Subcutaneous abdominal adipose tissue (tissue), 5 donors: ENCODE results near the gene MIR17HG.

Experiments
- H3K27ac ChIP-seq: one replicate; pipeline ENCODE4 v1.7.0; 2013; ENCODE audit warnings: low read depth, mild to moderate bottlenecking, inconsistent platforms, low read length, moderate library complexity
- H3K27me3 ChIP-seq, 5 donors: one replicate each; pipeline ENCODE4 v1.7.0; 2013; ENCODE audit warnings: low read length in 5 of 5, inconsistent platforms in 1 of 5; ENCODE audit not compliant: control insufficient read depth in 5 of 5, insufficient read depth in 4 of 5
- H3K36me3 ChIP-seq, 5 donors: one replicate each; pipeline ENCODE4 v1.7.0; 2013; ENCODE audit warnings: low read length in 5 of 5; ENCODE audit not compliant: control insufficient read depth in 5 of 5, insufficient read depth in 5 of 5
- H3K4me1 ChIP-seq, 5 donors: one replicate each; pipeline ENCODE4 v1.7.0; 2013; ENCODE audit warnings: low read length in 5 of 5, mild to moderate bottlenecking in 3 of 5, moderate library complexity in 1 of 5; ENCODE audit not compliant: control insufficient read depth in 5 of 5, insufficient read depth in 5 of 5
- H3K4me3 ChIP-seq, 5 donors: one replicate each; pipeline ENCODE4 v1.7.0; 2013; ENCODE audit warnings: low read length in 5 of 5, low read depth in 1 of 5
- H3K9ac ChIP-seq, 5 donors: one replicate each; pipeline ENCODE4 v1.7.0; 2013; ENCODE audit warnings: low read length in 5 of 5, mild to moderate bottlenecking in 4 of 5, moderate library complexity in 3 of 5
- H3K9me3 ChIP-seq, 5 donors: one replicate each; pipeline ENCODE4 v1.7.0; 2013; ENCODE audit warnings: low read length in 5 of 5; ENCODE audit not compliant: control insufficient read depth in 5 of 5
- donor health status: healthy.
- donor health status: healthy.
- donor health status: healthy.
- donor health status: healthy.
- donor health status: healthy.

MIR17HG gene

DNA sequence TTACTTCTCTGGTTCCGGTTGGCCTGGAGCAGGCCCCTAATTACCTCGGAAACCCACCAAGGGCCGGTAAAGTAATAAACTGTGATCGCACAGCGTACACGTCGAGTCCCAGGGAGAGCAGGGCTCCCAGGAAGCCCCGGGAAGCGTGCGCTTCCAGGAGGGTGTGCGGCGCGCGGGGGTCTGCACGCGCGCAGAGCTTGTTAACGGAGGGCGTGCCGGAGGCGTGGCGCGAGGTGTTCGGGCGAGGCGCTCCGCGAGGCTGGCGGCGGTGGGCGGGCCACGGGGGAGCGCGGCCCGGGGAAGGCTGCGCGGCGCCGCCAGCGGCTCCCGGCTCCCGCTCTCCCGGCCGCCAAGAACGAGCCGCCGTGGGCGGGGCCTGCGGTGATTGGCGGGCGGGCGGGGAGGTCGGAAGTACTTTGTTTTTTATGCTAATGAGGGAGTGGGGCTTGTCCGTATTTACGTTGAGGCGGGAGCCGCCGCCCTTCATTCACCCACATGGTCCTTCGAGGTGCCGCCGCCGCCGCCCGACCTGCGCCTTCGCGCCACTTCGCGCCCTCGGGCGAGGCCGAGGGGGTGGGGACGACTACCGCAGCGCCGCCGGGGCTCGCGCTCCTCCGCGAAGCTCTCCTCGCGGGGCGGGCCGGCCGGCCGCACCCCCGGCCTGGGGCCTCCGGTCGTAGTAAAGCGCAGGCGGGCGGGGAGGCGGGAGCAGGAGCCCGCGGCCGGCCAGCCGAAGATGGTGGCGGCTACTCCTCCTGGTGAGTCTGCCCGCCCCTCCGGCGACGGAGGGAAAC is at the start of gene MIR17HG:
MIR17HG (plus strand) TSS at position 486 of the 794 bp plus-strand sequence.
- H3K36me3 ChIP-seq = peaks cover 3 to 15% (median 12%) of the 10 kb centered on the region in 5 donors
- H3K4me3 ChIP-seq = peak within 1 kb of the TSS; percentile 70 to 81 (median 77)
- H3K9ac ChIP-seq = peak within 1 kb of the TSS; percentile 19 to 91 (median 71)
- H3K27ac ChIP-seq = peak within 1 kb of the TSS; percentile 57
- H3K4me1 ChIP-seq = peaks cover 0 to 16% (median 15%) of the 10 kb centered on the region in 5 donors
- H3K9me3 ChIP-seq = no peaks in the 10 kb centered on the region
- peaks cover 0 to 3% (median 0%) of the 10 kb centered on the region in 5 donors for H3K27me3 ChIP-seq

DNA sequence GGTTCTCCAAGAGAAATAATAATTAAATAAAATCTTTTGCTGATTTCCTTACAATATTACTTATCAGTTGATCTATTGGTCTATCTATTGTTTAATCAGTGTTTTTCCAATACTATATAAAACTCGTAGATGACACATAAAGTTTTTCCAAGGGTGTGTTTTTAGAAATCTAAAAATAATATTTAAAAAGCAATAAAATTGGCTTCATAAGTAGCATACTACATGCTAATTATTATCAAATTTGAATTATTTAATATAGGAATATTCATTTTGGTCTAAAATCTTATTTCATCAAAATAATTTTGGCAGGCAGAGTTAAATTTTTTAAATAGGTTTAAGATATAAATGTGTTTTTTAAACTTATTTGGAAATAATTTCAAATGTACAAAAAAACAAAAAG is 49.4 kb upstream of the MIR17HG start:
- H3K9me3 ChIP-seq = no peaks in the 10 kb centered on the region
- no peaks in the 10 kb centered on the region for H3K36me3 ChIP-seq
- peaks cover 0 to 3% (median 0%) of the 10 kb centered on the region in 5 donors for H3K27me3 ChIP-seq
- no peaks in the 10 kb centered on the region for H3K4me1 ChIP-seq
- H3K4me3 ChIP-seq = no peak overlapping the region
- no peak overlapping the region for H3K9ac ChIP-seq
- H3K27ac ChIP-seq = no peak overlapping the region

DNA sequence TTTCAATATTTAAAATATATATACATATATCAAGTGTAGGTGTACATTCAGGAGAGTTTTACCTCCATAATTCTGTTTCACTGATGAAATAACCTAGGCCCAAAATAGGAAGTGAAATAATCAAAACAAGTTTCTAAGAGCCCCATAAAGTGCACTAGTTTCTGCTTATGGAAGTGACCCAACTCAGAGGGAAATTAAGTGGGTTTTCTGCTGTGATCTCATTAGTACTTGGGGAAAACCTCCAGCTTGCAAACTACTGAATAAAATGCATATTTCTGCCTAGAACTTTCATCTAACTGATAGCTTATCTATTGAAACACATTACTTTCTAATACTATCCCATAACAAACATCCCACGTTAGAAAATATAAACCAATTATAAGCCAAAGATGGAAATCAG is 45.4 kb upstream of the MIR17HG start:
- Histone ChIP-seq H3K27me3 (peaks cover 0 to 3% (median 0%) of the 10 kb centered on the region in 5 donors), H3K9ac (no peak overlapping the region), H3K4me3 (no peak overlapping the region), H3K4me1 (no peaks in the 10 kb centered on the region), H3K9me3 (no peaks in the 10 kb centered on the region), H3K27ac (no peak overlapping the region), H3K36me3 (no peaks in the 10 kb centered on the region)

DNA sequence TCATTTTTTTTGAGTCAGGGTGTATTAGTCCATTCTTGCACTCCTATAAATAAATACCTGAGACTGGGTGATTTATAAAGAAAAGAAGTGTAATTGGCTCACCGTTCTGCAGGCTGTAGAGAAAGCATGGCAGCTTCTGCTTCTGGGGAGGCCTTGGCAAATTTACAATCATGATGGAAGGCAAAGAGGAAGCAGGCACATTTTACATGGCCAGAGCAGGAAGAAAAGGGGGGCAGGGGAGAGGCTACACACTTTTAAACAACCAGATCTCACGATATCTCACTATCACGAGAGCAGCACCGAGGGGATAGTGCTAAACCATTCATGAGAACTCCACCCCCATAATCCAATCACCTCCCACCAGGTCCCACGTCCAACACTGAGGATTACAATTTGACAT is 44.5 kb upstream of the MIR17HG start:
- Histone ChIP-seq H3K36me3 (no peaks in the 10 kb centered on the region), H3K4me1 (no peaks in the 10 kb centered on the region), H3K4me3 (no peak overlapping the region), H3K27ac (no peak overlapping the region), H3K9ac (no peak overlapping the region), H3K9me3 (no peaks in the 10 kb centered on the region), H3K27me3 (peaks cover 0 to 3% (median 0%) of the 10 kb centered on the region in 5 donors)

DNA sequence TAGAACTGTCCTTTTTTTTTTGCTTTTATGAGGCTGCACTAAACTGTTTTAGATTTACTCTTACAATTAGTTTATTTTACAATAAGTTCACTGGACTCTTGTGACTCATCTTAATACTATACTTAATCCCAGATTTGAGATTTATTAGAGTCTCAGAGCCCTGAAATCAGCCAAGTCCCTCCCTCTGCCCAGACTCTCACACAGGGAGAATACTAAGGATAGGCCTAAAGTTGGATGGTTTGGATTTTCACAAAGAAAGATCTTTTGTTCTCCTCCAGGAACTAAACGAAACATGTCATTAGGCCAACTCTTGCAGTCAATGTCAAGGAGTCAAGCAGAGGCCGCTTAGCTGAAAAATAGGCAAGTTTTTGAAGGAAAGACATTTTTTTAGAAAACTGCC is 42.7 kb upstream of the MIR17HG start:
- H3K4me3 ChIP-seq = no peak overlapping the region
- peaks cover 0 to 3% (median 0%) of the 10 kb centered on the region in 5 donors for H3K27me3 ChIP-seq
- H3K36me3 ChIP-seq = no peaks in the 10 kb centered on the region
- H3K9me3 ChIP-seq = no peaks in the 10 kb centered on the region
- H3K9ac ChIP-seq = no peak overlapping the region
- H3K27ac ChIP-seq = no peak overlapping the region
- H3K4me1 ChIP-seq = no peaks in the 10 kb centered on the region

DNA sequence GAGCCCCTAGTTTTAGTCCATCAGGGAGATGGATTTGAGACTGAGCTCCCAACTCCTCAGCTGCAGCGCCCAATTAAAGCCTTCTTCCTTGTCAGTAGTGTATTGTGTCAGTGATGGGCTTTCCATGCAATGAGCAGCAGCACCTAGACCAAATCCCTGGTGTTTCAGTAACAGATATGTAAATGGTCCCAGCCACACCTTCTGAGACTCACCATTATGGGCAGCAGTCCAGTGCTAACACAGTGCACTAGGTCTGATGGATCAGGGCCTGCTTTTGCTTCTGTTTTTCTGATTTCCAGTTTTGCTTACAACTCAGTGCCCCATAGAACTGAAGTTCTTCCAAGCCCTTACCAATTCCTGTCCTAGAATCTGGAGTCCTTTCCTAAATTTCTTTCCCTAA is 41.8 kb upstream of the MIR17HG start:
- no peak overlapping the region for H3K27ac ChIP-seq
- no peaks in the 10 kb centered on the region for H3K9me3 ChIP-seq

DNA sequence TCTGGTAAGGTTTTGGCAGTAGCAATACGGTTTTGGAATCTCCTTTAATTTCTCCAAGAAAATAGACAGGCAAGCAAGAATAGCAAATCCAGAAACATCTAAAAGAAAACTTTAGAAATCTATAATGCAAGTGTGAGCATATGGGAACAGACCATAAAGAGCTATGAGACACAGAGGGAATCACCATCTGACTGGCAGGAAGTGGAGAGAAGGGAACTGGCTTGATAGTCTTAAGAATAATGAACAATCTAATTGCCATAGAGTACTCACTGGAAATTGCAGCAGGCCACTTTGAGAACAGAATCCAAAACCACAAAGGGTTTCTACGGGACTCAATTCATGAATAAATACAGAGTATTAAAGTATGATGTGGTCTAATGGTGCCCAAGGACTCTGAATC is 39.6 kb upstream of the MIR17HG start:
- Histone ChIP-seq H3K27me3 (peaks cover 0 to 12% (median 0%) of the 10 kb centered on the region in 5 donors), H3K9me3 (no peaks in the 10 kb centered on the region), H3K4me3 (no peak overlapping the region), H3K36me3 (no peaks in the 10 kb centered on the region), H3K4me1 (no peaks in the 10 kb centered on the region), H3K27ac (no peak overlapping the region), H3K9ac (no peak overlapping the region)

More for the DNA sequence above, 41.8 kb upstream of the MIR17HG start:
- no peak overlapping the region for H3K4me3 ChIP-seq
- H3K9ac ChIP-seq = no peak overlapping the region
- no peaks in the 10 kb centered on the region for H3K36me3 ChIP-seq
- no peaks in the 10 kb centered on the region for H3K27me3 ChIP-seq
- no peaks in the 10 kb centered on the region for H3K4me1 ChIP-seq

DNA sequence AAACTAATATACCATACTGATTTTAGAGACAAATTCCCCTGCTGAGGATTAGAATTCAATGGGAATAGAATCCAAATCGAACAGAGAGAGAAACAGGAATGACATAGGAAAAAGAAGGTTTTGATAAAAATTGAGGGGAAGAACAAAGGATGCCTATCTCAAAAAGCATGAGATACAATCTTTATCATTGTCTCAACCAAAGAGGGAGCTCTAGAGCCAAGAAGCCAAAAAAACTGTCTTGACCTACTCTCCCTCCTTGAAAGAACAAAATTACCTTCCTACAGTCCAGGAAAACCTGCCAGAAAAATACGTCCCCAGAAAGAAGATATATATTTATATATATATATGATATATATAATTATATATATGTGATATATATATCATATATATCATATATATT is 39.2 kb upstream of the MIR17HG start:
- Histone ChIP-seq H3K27ac (no peak overlapping the region), H3K9ac (no peak overlapping the region), H3K4me1 (no peaks in the 10 kb centered on the region), H3K36me3 (no peaks in the 10 kb centered on the region), H3K27me3 (peaks cover 0 to 12% (median 0%) of the 10 kb centered on the region in 5 donors), H3K9me3 (no peaks in the 10 kb centered on the region), H3K4me3 (no peak overlapping the region)

DNA sequence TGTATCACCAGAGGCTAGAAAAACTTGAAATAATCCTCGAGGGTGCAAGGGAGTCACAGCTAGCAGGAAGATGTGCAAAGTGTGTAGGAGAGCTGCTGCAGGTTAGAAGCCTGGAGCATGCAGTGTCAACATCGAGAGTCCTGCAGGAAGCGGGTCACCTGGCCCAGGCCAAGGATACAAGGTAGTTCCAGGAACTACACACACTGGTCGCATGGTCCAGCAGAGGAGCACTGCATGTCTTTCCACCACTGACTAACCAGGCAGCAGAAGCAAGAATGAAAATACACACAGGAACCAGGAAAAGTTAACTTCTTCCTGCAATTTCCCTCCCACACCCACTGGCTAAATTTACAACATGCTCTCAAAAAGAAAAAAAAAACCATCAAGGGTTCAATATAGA is 36.0 kb upstream of the MIR17HG start:
- Histone ChIP-seq H3K4me1 (no peaks in the 10 kb centered on the region), H3K36me3 (no peaks in the 10 kb centered on the region), H3K4me3 (no peak overlapping the region), H3K9me3 (no peaks in the 10 kb centered on the region), H3K9ac (no peak overlapping the region), H3K27ac (no peak overlapping the region), H3K27me3 (peaks cover 0 to 18% (median 4%) of the 10 kb centered on the region in 5 donors)

DNA sequence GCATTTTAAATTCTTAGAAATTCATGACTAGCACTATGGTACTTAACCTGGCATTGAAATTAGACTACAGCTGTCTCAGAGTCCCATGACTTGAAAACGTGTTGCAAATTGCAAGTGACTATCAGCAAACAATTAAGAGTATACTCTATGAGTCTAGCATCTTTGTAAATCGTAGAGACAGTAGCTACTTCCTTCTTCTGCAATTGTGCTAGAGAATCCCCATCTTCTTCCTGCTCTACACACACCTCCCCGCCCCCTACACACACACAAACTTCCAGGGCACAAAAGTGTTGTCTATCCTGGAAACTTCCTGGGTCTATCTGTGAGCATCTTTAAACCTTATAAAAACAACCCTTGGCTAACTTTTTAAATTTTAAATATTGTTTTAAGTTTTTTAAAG is 35.2 kb upstream of the MIR17HG start:
- H3K4me3 ChIP-seq = no peak overlapping the region
- no peak overlapping the region for H3K27ac ChIP-seq
- H3K36me3 ChIP-seq = no peaks in the 10 kb centered on the region
- H3K27me3 ChIP-seq = peaks cover 0 to 20% (median 4%) of the 10 kb centered on the region in 5 donors
- no peak overlapping the region for H3K9ac ChIP-seq
- H3K4me1 ChIP-seq = no peaks in the 10 kb centered on the region
- H3K9me3 ChIP-seq = no peaks in the 10 kb centered on the region
